GM18498 (cell line): ENCODE measurements around the gene PDHX.

ENCODE experiments used
- ATAC-seq: cut with Tn5 transposase; IDR thresholded peaks from one replicate; pipeline ENCODE4 v1.9.1; 2021; ENCODE audit warnings: mild to moderate bottlenecking, moderate library complexity; ENCODE audit not compliant: unreplicated experiment

The PDHX gene

GRCh38 chr11:35042913-35043312, 126.5 kb downstream of the PDHX start:
- ATAC-seq: no peak

DNA sequence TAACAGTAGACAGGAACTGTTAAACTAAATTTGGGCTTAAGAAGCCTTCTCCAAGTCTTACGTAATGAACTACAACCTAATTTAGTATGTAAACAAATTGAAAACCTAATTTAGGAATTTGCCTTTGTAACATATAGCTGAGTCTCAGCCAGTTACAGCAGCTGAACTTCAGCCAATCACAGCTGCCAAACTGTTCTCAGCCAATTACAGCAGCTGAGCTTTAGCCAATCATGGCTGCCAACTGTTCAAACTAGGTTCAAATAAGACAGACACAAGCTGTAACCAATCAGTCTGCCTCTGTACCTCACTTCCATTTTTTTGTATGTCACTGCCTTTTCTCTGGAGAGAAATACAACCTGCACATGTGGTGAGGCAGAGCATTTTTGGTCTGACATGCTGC, 127.5 kb downstream of the PDHX start:
- ATAC-seq: no peak

DNA sequence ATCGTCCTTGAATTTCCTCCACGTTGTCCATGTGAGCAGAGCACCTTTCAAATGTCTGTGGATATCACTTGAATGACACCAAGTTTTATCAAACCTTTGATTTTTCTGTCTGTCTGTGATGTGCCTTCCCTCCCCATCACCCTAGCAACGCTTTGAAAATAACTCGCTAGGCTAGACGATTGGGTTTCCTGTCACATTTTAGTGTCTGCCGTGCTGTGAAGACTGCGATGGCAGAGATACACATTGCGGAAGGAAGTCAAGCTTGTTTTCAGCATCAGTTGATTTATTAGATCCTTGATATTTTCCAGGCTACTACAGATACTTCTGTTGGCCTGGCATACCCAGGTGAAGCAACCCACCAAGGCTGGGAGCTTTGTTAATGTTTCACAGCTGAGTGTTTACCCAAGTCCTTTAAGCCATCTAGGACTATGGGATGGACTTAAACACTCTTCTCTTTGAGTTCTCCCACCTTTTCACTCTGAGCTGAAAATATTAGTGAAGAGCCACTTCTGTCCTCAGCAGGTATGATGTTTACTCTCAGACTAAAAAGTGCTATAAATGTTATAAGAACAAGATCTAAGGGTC, 128.9 kb downstream of the PDHX start:
- ATAC-seq: peak; percentile 46
